HG02840 (cell line): Measurements from ENCODE around the gene GNAS-AS1.

Source experiments
- ATAC-seq: cut with Tn5 transposase; IDR thresholded peaks from one replicate; pipeline ENCODE4 v1.9.1; 2021; ENCODE audit warnings: mild to moderate bottlenecking, moderate library complexity, moderate number of reproducible peaks; ENCODE audit not compliant: unreplicated experiment, low FRiP score

The GNAS-AS1 gene

DNA sequence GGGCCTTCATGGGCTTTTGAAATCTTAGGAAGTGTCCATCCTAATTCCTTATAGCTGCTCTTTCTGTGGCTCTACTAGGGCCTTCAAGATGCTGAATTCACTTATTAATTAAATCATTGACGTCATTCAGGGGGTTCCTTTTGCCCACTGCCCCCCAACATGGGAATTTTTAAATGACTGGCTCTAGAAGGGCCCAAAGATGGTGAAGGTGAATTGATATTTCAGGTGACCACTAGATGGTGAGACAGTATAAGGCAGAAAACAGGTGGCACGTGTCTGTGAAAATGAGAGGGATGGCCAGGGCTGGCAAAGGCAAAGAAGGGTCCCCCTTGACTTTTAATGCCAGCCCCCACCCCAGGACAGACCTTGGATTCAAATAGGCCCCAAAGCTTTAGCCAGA is 13.6 kb upstream of the GNAS-AS1 start:
- no peak for ATAC-seq

DNA sequence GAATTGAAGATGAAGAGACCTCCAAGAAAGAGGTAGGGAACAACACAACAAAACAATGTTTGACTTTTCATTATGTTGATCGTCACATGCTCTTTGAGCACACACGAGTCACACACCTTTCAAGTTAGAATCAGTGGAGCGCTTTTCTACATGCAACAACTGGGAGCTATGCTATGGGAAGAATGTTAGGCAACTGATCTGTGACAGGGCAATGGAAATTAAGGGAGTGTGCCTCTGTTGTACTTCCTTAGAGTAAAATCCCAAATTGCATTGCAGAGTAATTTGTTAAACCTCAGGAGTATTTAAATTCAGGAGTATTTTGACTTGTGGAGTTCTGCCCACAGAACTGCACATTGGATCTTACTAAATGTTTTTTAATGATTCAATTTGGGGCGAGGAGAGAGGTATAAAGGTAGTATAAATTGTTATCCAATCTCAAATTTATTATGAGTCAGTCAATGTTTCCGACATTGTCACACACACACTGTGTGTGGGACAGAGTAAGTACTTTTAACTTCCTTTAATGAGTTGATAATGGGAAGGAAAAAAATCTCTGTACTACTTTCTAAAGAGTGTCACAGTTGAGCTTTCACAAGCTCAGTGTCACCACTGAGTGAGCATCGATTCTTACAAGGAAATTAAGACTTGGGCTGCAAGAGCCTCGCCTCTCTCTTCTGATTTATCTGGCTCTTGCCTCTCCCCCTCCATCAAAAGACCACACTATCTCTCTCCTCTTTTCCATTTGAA is 12.5 kb upstream of the GNAS-AS1 start:
- no peak for ATAC-seq

DNA sequence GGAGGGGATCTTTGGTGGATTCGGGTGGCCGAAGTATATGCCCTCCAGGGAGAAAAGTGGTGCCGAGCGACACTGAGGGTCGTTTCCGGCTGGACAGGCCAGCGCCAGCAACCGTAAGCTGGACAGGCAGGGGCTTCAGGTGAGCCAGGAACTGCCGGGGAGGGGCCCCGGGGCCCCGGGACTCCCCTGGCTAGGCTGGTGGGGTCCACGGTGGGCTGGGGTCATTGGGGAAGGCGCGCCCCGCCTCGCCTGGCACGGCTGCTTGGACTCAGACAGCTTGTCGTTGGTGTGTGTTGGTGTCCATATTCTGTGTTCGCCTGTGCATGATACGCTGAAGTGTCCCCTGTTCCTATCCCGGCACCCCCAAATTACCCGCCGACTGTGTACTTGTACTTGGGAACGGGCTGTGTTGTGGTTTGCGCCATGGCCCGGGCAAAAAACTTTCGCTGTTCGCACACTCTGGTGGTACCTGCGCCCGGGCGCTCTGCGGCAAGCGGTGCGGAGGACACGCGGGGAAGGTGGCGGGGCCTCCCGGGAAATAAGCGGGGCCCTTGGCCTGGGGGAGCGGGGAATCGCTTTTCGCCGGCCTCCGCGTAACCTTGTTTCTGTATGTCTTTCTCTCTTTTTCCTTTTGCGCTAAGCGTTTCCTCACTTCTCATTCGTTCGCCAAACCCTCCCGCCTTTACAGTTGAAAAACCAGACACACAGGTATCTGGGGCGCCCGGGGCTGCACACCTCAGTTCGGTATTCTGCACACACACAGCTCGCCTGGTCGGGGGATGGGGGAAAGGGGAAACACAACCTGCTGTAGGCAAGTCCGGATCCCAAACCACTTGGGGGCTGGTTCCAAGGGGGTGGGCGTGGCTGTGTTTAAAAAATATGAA is 5.0 kb upstream of the GNAS-AS1 start:
- no peak for ATAC-seq

DNA sequence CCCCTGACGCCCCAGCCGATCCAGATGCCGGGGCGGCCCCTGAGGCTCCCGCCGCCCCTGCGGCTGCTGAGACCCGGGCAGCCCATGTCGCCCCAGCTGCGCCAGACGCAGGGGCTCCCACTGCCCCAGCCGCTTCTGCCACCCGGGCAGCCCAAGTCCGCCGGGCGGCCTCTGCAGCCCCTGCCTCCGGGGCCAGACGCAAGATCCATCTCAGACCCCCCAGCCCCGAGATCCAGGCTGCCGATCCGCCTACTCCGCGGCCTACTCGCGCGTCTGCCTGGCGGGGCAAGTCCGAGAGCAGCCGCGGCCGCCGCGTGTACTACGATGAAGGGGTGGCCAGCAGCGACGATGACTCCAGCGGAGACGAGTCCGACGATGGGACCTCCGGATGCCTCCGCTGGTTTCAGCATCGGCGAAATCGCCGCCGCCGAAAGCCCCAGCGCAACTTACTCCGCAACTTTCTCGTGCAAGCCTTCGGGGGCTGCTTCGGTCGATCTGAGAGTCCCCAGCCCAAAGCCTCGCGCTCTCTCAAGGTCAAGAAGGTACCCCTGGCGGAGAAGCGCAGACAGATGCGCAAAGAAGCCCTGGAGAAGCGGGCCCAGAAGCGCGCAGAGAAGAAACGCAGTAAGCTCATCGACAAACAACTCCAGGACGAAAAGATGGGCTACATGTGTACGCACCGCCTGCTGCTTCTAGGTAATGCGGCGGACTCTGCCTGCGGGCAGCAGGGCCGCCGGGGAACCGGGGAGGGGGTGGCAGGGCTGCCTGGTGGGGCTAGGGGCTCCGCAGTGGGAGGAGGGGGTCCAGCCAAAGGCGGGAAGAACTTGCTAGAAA is 4.2 kb upstream of the GNAS-AS1 start:
- ATAC-seq: no peak

DNA sequence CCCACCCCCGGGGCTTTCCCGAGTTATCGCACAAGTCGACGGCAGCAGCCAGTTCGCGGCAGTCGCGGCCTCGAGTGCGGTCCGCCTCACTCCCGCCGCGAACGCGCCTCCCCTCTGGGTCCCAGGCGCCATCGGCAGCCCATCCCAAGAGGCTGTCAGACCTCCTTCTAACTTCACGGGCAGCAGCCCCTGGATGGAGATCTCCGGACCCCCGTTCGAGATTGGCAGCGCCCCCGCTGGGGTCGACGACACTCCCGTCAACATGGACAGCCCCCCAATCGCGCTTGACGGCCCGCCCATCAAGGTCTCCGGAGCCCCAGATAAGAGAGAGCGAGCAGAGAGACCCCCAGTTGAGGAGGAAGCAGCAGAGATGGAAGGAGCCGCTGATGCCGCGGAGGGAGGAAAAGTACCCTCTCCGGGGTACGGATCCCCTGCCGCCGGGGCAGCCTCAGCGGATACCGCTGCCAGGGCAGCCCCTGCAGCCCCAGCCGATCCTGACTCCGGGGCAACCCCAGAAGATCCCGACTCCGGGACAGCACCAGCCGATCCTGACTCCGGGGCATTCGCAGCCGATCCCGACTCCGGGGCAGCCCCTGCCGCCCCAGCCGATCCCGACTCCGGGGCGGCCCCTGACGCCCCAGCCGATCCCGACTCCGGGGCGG is 3.4 kb upstream of the GNAS-AS1 start:
- ATAC-seq: no peak

DNA sequence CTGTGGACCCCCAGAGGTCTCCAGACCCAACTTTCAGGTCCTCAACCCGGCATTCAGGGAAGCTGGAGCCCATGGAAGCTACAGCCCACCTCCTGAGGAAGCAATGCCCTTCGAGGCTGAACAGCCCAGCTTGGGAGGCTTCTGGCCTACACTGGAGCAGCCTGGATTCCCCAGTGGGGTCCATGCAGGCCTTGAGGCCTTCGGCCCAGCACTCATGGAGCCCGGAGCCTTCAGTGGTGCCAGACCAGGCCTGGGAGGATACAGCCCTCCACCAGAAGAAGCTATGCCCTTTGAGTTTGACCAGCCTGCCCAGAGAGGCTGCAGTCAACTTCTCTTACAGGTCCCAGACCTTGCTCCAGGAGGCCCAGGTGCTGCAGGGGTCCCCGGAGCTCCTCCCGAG is 2.8 kb upstream of the GNAS-AS1 start:
- no peak for ATAC-seq

DNA sequence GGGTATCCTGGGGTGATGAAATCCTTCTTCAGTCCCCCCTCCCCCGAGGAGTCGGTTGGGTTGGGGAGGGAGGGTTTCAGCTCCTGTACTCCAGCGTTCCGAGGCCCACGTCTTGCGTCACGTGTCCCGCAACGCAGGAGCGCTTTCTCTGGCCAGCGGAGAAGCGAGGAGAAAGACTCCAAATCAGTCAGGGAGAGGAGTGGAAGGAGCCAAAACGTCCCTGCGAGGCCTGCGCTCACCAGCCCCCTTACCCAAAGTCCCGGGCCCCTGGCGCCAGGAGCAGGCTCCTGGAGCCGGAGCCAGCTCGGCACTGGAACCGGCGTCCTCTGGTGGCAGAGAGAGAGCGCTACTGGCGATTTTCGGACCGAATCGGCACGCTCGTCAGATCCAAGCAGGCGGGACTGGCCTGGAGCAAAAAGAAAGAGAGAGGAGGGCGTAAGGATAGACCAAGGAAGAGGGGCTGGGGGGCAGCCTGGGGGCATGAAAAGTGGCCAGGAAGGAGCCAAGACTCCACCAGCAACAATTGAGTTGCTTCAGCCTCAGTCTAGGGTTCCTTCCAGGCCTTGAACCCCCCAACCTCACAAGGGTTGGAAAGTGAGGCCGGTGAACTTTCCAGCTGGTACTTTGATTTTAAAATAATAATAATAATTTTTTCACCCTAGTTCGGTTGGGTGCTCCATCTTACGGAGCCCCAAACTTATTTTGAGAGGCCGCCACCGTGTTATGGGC is 2.0 kb upstream of the GNAS-AS1 start, which contains the start of gene GNAS:
TSS of gene GNAS (plus strand) at position 174 of the 729 bp plus-strand sequence.
- no peak for ATAC-seq

DNA sequence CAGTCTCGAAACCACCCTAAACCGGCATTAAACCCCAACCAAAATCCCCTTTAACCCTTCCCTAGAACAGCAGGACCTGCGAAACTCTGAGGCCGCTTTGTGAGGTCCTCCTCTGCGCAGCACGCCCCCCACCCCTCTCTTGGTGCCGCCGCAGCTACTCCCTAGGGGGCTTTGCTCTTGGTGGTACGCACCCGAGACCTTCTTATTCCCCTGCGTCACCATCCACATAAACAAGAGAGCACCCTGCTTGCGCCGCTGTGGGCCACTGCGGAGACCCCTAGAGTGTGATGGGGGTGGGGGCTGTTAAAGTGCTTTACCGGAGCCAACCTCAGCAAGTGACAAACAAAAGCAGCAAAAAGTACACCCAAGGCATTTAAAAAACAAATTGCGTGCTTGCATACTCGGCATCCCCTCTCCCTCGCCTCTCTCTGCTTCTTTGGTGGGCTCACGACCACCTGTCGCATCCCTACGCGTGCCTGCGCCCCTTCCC is 1.3 kb upstream of the GNAS-AS1 start:
- no peak for ATAC-seq

DNA sequence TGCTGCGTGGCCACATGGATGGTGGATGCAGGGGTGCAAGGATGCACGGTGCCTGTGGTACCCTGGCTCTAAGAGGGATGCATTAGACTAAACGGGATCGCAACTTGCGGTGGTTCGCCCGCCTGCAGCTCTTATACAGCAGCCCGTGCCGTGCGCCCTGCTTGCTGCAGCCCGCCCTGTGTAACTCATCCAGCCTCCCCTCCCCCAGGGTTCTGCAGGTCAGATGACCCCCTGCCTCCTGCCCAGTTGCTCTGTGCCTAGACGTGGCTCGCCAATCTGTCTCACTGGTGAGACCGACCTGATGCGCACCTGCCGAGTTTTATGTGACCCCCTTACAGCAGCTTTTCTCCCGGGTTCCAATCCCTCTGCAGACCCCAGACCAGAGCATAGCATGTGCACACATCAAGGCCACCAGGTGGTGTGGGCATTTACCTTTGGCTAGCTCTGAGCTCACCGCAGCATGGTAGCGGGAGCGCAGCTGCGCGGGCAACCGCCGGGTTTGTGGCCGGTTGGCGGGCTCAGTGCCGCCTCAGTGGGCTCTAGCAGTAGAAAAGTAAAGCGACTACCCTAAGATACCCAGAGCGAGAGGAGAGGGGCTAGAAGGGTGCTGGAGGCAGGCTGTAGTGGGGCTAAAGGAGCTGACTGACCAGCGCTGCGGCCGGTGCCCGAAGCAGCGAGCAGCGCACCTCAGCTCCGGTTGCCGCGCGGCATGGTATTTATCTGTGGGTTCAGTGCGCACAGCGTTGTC is 693 bp upstream of the GNAS-AS1 start:
- no peak for ATAC-seq

DNA sequence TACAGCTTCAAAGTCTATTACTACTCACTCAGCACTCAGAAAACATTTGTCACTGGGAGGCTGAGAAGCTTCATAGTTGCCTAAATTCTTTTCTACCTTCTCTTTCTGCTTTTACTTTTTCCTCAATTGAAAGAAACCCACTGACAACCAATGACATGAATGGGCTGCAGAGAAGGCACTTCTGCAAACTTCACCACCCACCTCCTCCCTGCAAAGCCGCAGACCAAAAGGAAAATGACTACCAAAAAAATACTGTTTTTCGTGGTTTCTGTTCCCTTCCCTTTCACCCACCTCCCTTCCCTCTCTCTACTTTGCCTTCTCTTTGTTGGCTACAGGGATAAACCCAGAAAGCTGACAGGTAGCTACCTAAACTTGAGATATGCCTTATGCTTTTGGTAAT is 3.2 kb downstream of the GNAS-AS1 start:
- ATAC-seq: no peak

DNA sequence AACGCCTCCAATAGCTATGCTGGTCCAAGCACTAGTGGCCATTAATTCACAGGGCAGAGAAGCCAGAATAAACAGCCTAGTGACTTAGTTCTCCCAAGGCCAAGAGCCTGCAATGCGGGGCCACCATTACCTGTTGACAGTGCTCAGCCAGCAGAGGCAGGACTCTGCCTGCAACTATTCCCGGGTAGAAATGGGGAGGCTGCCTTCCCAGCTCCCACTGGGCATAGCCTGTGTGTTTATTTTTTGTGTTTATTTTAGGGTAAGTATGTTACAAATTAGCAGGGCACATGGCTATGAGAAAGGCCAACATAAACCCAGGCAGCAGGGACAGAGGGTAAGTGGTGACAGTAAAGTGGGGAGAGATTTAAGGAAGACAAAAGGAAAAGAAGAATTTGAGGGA is 5.0 kb downstream of the GNAS-AS1 start:
- no peak for ATAC-seq

DNA sequence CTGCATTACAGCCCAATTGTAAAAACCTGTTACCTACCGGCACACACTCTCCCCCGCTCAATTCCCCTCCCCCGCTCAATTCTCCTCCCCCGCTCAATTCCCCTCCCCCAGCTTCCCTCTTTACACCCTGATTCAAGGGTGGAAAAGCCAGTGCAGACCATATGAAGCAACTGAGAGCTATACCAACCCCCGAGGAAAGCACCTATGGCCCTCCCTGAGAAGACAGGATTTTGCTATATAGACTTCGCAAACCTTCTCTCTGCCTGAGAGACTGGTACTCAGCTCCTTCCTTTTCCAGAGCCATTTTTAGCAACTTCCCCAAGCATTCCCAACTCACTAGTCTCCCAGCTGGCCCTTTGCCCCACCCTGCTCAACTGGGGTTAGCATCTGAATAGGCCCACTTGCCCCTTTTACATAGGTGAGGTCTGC is 7.6 kb downstream of the GNAS-AS1 start:
- ATAC-seq: no peak

DNA sequence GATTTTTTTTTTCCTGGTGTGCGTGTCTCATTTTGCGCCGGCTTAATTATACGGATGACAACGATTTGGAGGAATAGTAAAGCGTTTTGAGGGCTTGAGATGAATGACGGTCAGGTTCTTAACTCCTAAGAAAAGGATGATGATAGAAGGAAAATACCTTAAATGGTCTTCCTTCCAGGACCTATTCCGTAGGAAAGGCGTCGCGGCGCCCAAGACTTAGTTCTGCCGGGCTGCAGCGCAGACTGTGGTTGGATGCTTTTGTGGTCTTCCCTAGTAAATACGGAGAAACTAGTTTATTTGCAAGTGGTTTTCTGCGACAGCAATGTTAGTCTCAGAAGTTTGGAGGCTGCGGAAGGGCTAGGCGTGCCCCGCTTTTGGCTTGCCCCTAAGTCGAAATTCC is 8.4 kb downstream of the GNAS-AS1 start:
- no peak for ATAC-seq

DNA sequence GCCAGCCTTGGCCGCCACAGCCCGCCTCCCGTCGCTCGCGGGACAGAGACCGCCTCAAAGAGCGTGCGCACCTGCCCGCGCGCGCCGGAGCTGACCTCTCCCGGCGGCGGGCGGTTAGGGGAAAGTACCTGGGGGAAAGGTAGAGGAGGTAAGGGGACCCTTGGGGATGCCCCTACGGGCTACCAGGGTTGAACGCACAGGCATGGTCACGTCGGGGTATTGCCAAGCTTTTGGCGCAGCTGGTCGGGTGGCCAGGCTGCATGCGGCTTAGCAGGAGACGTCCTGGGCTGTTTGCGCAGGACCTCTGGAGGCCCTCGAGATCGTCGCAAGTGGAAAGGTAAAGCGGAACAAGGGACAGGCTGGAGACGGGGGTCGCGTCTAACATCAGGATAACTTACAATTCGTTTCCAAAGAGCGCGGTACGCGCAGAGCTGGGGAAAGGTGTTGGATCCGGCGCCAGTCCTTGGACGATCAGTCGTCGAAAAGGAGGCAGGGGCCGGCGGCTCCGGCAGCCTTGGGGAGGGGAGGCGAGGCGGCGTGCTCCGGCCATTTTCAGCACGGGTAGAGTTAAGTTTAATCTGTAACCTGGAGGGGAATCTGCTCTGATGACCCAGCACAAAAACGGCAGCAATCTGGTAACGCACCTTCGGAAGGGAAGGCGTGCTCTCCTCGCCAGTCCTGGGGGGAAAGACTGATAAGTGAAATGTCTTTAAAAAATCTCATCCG is 9.0 kb downstream of the GNAS-AS1 start:
- ATAC-seq: no peak

DNA sequence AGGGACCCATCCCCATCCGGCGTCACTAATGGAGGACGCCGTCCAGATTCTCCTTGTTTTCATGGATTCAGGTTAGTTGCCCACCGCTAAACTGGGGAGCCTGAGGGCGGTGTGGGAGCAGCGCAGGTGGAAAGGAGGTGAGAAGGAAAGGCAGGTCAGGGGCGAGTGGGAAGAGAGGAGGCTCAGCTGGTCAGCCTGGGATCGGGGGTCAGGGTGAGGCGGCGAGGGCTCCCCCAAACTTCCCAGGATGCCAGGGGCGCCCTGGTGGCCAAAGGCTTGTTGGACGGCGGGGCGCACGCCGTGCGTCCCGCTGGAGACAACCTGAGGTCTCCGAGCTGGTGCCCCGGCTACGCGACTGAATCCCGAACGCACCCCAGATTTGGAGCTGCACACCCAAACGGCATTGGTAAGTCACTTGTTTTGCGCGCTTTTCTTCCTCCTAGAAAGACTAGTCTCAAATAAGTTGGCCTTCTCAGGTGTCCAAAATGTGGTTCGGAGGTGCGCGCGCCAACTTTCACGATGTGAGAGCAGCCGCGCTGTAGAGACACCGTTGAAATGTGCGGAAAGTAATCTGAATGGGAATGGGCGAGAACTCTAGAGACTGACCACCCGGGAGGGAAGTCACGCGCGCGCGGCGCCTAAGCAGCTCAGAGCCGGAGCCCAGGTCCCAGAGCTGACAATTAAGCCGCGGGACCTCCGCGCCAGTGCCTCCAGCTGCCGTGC is 9.7 kb downstream of the GNAS-AS1 start:
- ATAC-seq: no peak

DNA sequence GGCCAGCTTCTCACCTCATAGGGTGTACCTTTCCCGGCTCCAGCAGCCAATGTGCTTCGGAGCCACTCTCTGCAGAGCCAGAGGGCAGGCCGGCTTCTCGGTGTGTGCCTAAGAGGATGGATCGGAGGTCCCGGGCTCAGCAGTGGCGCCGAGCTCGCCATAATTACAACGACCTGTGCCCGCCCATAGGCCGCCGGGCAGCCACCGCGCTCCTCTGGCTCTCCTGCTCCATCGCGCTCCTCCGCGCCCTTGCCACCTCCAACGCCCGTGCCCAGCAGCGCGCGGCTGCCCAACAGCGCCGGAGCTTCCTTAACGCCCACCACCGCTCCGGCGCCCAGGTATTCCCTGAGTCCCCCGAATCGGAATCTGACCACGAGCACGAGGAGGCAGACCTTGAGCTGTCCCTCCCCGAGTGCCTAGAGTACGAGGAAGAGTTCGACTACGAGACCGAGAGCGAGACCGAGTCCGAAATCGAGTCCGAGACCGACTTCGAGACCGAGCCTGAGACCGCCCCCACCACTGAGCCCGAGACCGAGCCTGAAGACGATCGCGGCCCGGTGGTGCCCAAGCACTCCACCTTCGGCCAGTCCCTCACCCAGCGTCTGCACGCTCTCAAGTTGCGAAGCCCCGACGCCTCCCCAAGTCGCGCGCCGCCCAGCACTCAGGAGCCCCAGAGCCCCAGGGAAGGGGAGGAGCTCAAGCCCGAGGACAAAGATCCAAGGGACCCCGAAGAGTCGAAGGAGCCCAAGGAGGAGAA is 10.5 kb downstream of the GNAS-AS1 start:
- ATAC-seq: no peak

DNA sequence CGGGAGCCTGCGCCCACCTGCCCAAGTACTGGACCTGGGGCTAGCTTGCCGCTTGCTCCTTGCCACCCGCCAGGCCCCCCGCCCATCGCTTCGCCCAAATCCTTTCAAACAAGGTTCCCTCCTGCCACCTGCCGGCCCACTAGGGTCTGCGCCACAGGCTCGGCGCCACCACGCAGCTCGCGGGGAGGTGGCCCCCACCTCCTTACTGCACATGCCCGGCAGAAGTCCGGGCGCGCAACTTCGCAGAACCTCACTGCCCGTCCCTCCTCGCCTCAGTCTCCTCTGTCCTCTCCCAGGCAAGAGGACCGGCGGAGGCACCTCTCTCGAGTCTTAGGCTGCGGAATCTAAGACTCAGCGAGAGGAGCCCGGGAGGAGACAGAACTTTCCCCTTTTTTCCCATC is 11.2 kb downstream of the GNAS-AS1 start:
- no peak for ATAC-seq
